GM21825 (cell line): Measurements from ENCODE around the gene HSPA4L.

ENCODE experiments used
- ATAC-seq: cut with Tn5 transposase; IDR thresholded peaks from one replicate; pipeline ENCODE4 v1.9.1; 2021; ENCODE audit warnings: mild to moderate bottlenecking, moderate library complexity; ENCODE audit not compliant: unreplicated experiment

HSPA4L gene

DNA sequence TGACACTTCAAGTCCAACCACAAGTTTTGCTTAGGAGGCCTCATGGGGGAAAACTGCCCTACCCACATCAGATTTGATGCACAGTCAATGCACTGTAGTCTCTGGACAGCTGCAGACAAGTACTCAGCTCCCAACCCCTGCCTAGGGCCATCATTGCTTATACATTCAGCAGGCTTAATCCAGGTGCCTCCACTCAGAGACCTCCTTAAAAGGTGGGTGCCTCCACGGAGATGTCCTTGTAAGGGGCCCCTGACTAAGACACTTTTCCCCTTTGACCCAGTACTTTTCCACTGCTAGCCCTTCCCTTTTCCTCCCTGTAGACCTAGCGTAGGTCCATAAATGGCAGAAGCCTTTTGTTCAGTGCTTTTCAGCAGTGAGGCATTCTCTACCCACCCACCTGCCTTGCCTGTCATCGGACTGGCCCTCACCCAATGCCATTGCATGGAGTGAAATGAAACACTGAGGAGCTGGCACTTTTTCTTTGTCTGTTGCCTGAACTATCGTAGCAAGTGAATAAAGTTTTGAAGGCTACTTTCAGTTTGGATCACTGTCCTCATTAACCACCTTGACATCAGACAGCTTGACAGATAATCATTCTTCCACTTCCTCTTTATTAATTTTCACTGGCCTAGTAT lies 74.8 kb downstream of the HSPA4L start:
- ATAC-seq, result peak; percentile 83

DNA sequence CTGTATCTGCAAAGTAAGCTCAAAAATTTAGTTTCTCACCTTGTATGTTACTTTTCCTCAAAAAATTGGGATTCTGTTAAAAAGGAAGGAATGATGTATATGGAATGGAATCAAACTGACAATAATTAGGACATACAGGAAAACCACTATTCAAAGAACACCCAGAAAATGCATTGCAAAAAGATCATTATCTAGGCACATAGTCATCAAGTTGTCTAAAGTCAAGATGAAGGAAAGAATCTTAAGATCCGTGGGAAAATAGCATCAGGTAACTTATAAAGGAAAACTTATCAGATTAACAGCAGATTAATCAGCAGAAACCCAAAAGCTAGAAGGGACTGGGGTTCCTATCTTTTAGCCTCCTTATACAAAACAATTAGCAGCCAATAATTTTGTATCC lies 75.5 kb downstream of the HSPA4L start:
- no peak for ATAC-seq

DNA sequence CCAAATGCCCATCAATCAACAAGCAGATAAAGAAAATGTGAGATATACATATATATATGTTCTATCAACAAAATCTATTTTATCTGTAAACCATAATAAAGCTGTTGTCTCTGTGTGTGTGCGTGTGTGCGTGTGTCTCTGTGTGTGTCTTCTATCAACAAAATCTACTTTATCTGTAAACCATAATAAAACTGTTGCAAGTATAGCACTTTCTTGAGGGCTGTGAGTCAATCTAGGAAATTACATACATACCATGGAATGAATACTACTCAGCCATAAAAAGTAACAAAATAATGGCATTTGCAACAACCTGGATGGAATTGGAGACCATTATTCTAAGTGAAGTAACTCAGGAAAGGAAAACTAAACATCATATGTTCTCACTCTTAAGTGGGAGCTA lies 86.1 kb downstream of the HSPA4L start:
- no peak for ATAC-seq

DNA sequence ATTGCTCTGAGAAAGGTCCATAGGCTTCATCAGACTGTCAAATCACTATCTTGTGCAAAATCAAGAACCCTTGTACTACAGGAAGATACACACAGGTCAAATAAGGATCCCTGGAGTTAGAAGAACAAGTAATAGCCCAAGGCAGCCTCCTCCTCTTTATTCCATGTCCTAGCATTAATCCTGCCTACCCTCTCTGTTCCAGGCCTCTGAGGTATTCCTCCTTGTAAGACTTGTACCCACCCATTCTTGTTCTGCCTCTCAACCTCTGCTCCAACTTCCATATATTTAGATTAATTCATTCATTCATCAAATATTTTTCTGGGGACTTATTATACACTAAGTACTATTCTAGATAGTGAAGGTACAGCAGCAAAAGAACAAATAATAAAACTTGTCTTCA lies 88.2 kb downstream of the HSPA4L start:
- ATAC-seq, result no peak

DNA sequence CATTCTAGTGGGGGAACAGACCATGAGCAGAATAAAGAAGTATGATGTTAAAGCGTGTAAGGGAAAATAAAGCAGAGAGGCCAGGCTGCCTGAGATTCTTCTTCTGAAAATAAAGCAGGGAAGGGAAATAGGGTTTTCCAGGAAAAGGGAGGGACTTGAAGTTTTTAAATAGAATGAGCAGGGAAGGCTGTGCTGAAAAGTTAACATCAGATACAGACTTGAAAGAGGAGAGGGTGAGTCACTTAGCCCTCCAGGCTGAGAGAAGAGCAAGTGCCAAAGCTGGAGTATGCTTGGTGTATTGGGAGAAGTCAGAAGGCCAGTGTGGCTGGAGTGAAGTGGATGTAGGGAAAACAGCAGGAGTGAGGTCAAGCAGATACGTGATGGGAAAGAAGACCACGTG lies 88.6 kb downstream of the HSPA4L start:
- no peak for ATAC-seq

DNA sequence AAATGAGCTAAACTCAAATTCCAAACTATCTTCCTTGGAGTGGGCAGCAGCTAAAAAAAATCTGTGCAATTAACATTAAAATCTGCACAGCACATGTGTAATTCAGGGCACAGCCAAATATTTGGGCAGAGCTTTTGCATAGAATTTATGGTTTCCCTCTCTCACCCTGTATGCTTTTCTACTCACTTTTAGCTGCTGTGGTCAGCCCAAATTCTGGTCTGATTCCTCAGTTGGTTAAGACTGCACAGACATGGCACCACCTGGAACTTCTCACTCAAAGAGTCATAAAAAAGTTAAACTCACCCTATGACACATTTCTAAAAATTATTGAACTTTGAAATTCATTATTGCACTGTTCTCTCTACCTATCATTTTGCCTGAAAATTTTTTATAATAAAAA lies 93.7 kb downstream of the HSPA4L start:
- ATAC-seq, result no peak

DNA sequence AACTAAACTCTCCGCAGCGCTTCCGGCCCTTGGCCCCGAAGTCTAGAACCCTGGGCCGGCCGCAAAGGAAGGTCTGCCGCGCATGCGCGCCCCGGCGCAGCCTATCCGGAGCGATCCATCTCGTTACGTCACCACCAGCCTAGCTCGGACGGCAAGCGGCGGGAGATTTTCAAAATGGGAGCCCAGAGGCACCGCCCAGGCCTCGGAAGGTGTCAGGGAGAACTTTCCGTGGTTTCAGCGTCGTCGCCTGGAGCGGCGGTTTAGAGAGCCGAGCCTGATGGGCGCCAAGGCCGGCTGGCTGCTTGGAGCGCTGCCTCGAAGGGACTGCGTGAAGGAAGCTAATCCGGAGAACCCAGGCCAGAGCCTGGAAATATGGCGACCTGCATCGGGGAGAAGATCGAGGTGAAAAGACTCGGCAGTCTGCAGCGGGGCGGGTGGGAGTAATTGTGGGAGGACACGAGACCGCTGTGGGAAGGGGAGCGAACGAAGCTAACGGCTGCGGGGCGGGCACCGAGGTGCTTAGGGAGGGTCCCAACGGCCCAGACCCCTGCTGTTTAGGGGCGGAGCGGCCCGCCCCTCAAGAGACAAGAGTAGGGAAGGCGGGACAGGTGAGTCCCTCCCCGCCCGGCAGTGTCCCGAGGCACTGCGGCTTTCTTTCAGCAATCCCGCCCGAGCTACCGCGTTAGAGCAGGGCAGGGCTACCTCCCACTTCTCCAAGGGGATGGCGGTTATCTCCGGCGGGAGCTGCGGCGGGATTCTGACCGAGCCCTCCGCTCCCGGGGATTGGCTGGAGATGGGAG lies 98.8 kb downstream of the HSPA4L start, which contains the start of gene PLK4:
Gene PLK4 (plus strand): TSS at position 131 of the 800 bp plus-strand sequence. CDS start 242 bp downstream, at position 373.
- peak; percentile 93 for ATAC-seq

DNA sequence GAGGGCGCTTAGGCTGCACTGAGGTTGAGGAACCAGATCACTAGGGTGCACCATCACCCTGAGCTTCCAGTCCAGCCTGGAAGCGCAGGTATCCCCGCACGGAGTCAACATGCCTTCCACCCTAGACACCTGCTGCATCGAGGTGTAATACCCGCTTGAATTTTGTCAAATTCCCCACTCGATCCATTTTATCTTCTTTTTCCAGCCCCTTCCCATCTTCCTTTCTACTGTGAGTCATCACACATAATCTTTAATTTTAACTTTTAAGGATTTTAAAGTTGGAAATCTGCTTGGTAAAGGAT lies 99.4 kb downstream of the HSPA4L start:
- peak; percentile 34 for ATAC-seq

DNA sequence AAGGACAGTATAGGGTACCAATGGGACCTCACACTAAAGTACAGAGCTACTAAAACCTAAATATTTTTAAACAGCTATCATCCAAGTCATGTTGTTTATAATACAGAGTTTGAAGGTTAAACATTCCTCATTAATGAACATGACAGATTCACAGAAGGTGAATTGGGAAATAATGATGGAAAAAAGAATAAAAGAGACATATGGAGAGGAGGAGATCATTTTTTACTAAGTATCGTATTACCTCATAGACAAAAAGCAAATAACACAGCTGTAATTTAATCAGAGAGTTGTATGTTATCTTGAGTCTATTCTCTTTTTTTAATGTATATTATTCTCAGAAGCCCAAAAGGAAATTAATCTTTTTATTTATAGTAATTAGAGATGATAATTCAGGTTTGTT lies 106.4 kb downstream of the HSPA4L start:
- no peak for ATAC-seq

DNA sequence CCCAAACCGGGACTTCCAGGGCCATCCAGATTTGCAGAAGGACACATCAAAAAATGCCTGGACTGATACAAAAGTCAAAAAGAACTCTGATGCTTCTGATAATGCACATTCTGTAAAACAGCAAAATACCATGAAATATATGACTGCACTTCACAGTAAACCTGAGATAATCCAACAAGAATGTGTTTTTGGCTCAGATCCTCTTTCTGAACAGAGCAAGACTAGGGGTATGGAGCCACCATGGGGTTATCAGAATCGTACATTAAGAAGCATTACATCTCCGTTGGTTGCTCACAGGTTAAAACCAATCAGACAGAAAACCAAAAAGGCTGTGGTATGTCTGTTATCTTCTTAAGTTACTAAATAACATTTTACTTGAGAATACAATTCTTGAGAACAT lies 107.8 kb downstream of the HSPA4L start:
- ATAC-seq, result no peak
